ENCODE data around the gene ARHGAP30. TPM values are rescaled to one million over a fixed set of nuclear protein-coding genes. Genes with fewer than 3 reads are reported as not detected.

The ARHGAP30 gene
- total RNA-seq, 1 donor from 2014 or later = 14.5 TPM

DNA sequence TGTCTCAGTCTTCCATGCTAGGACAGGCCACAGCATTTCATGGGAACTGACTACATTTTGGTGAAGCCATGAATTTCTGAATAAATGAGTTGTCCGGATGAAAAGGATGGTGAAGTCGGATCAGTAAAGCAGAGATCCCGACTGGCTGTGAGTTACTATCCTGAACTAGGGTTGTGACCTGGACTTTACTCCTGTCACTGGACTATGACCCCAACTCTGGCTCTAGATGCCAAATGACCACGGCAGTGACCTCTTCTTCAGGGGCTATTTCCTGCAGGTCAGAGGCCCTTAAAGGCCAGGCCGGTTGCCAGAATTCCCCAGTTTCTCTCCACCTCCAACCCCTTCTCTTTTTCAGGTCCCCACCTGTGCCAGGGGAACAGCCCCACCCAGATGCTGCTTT, 21.4 kb upstream of the ARHGAP30 start:
- intact Hi-C loops (cut with DNase I) = loop anchor here (10.0 kb wide), 1 partner anchor 96 kb away; no protein-coding TSS in a partner anchor
- Histone ChIP-seq H3K4me1 (no peaks in the 10 kb centered on the region), H3K4me3 (no peak overlapping the region), H3K27ac (no peak overlapping the region), H3K27me3 (no peaks in the 10 kb centered on the region), H3K36me3 (no peaks in the 10 kb centered on the region), H3K9me3 (no peaks in the 10 kb centered on the region)
- TF ChIP-seq POLR2AphosphoS5 (IDR thresholded peaks at IDR 0.05; ENCODE audit: insufficient read depth in 1 of 2, low read depth in 1 of 2) = no peak
- no peak for TF ChIP-seq POLR2A (IDR thresholded peaks at IDR 0.05)
- TF ChIP-seq, protein P1, sequence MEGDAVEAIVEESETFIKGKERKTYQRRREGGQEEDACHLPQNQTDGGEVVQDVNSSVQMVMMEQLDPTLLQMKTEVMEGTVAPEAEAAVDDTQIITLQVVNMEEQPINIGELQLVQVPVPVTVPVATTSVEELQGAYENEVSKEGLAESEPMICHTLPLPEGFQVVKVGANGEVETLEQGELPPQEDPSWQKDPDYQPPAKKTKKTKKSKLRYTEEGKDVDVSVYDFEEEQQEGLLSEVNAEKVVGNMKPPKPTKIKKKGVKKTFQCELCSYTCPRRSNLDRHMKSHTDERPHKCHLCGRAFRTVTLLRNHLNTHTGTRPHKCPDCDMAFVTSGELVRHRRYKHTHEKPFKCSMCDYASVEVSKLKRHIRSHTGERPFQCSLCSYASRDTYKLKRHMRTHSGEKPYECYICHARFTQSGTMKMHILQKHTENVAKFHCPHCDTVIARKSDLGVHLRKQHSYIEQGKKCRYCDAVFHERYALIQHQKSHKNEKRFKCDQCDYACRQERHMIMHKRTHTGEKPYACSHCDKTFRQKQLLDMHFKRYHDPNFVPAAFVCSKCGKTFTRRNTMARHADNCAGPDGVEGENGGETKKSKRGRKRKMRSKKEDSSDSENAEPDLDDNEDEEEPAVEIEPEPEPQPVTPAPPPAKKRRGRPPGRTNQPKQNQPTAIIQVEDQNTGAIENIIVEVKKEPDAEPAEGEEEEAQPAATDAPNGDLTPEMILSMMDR (IDR thresholded peaks at IDR 0.05) = no peak
- DNase-seq (ENCODE audit: extremely low spot score in 2 of 2) = no peak

DNA sequence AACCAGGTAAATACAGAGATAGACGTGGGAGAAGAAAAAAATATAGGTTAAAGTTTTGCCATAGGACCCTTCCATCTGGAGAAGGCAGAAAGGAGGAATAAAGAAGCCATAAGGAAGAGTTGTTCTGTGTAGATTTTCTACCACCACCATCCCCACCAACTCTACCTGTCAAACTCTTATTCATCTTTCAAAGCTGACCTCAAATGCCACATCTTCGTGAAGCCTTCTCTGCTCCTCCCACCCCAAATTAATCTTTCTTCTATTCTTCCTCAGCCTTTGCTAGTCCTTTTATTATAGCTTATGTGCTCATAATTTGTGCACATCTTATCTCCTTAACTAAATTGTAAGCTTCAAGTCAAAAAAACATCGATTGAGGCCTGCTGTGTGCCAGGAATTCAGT, 20.9 kb upstream of the ARHGAP30 start:
- no peak overlapping the region for H3K27ac ChIP-seq

DNA sequence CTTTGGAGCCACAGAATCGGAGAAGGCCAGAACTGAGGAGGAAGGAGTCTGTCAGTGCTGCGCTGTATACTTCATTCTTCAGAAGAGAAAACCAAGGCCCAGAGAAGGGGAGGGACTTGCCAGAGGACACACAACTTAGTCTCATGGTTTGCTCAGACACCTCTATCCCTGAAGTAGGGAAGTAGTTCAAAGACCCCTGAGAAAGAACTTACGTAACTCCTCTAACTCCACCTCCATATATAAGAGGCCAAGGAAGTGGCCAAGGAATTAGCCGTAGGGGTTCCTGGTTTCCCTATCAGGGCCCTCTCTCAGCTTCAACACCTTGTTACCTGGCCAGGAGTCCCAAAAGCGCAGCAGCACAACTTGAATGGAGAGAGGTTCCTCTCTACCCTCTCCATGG, 20.2 kb upstream of the ARHGAP30 start:
- no peaks in the 10 kb centered on the region for H3K4me1 ChIP-seq
- no peaks in the 10 kb centered on the region for H3K27me3 ChIP-seq
- no peak for TF ChIP-seq POLR2AphosphoS5 (IDR thresholded peaks at IDR 0.05; ENCODE audit: insufficient read depth in 1 of 2, low read depth in 1 of 2)
- TF ChIP-seq, protein P1 (IDR thresholded peaks at IDR 0.05) = no peak
- no peak for TF ChIP-seq POLR2A (IDR thresholded peaks at IDR 0.05)
- no peaks in the 10 kb centered on the region for H3K9me3 ChIP-seq
- H3K27ac ChIP-seq = peak overlapping the region; percentile 77
- intact Hi-C loops (cut with DNase I) = loop anchor here (10.0 kb wide), 1 partner anchor 95 kb away; no protein-coding TSS in a partner anchor
- H3K4me3 ChIP-seq = no peak overlapping the region
- no peaks in the 10 kb centered on the region for H3K36me3 ChIP-seq
- DNase-seq (ENCODE audit: extremely low spot score in 2 of 2) = no peak

More for the DNA sequence above, 20.9 kb upstream of the ARHGAP30 start:
- Histone ChIP-seq H3K9me3 (no peaks in the 10 kb centered on the region), H3K36me3 (no peaks in the 10 kb centered on the region), H3K27me3 (no peaks in the 10 kb centered on the region), H3K4me3 (no peak overlapping the region), H3K4me1 (no peaks in the 10 kb centered on the region)
- intact Hi-C loops (cut with DNase I) = loop anchor here (10.0 kb wide), 1 partner anchor 96 kb away; no protein-coding TSS in a partner anchor
- no peak for DNase-seq (ENCODE audit: extremely low spot score in 2 of 2)
- TF ChIP-seq POLR2A (IDR thresholded peaks at IDR 0.05) (no peak), POLR2AphosphoS5 (IDR thresholded peaks at IDR 0.05; ENCODE audit: insufficient read depth in 1 of 2, low read depth in 1 of 2) (no peak)
- TF ChIP-seq, protein P1 (IDR thresholded peaks at IDR 0.05) = no peak

DNA sequence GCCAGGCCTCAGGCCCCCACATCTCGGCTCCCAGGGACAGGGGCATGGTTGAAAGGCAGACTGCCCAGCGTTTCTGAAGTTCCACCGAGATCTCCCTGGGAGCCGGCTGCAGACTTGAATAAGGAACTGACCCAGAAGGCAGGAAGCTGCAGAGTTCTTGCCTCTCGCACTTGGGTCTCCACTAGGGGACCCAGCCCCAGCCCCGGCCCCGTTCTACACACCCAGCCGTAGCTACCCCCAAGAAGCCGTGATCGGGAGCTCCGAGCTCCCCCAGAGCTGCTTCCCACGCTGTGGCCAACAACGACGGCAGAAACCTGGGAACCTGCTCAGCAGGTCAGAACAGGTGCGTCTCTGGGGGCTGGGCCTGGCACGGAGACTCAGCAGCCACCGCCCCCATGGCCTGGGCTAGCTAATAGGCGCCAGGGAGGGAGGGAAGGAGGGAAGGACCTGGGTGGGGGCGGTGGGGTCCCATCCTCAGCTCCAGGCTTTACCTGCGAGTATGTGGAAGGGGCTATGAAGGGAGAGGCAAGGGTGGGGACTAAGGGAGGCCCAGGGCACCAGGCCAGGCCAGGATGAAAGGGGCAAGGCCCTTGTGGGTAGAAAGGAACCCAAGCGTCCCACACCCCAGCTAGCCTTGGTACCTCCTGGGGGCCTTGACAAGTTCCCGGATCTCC, 19.7 kb upstream of the ARHGAP30 start, which contains the start of gene NECTIN4:
TSS of gene NECTIN4 (minus strand) at position 308 of the 674 bp plus-strand sequence. CDS start at position 46, 262 bp downstream.
- Histone ChIP-seq H3K9me3 (no peaks in the 10 kb centered on the region), H3K4me3 (peak within 1 kb of the TSS in 1 of 2 donors; percentile 41), H3K27ac (peak within 1 kb of the TSS; percentile 77), H3K36me3 (no peaks in the 10 kb centered on the region), H3K27me3 (no peaks in the 10 kb centered on the region), H3K4me1 (no peaks in the 10 kb centered on the region)
- DNase-seq (ENCODE audit: extremely low spot score in 2 of 2) = peak in 1 of 2 donors; percentile 96
- peak; percentile 46 to 50 for TF ChIP-seq POLR2AphosphoS5 (IDR thresholded peaks at IDR 0.05; ENCODE audit: insufficient read depth in 1 of 2, low read depth in 1 of 2)
- TF ChIP-seq POLR2A (IDR thresholded peaks at IDR 0.05) = no peak
- intact Hi-C loops (cut with DNase I) = no loop called here

DNA sequence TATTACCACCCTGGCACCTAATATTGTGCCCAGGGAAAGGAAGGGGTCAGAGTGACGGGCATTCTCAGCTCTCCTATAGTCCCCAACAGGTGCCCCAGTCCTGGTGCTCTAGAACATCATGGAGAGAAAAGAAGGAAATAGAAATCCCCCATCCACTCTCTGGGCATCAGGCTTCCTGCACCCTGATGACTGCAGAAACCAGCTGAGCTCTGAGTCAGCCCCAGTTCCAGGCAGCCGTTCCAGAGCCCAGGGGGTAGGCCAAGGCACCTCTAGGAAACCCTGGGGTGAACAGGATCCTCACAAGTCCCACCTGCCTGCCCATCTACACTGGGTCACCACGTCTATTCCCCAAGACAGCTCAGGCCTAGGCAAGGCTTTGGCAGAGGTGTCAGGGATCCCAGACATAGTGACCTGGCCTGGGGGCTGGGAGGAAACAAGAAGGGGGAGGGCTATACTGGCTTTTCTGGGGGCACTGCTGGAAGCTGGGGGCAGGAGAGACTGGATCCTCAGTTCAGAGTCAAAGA, 19.0 kb upstream of the ARHGAP30 start:
- H3K27ac ChIP-seq = peak overlapping the region; percentile 77
- H3K36me3 ChIP-seq = no peaks in the 10 kb centered on the region
- H3K9me3 ChIP-seq = no peaks in the 10 kb centered on the region
- no peak for DNase-seq (ENCODE audit: extremely low spot score in 2 of 2)
- TF ChIP-seq POLR2A (IDR thresholded peaks at IDR 0.05) = no peak
- TF ChIP-seq, protein P1 (IDR thresholded peaks at IDR 0.05) = no peak
- no peak for TF ChIP-seq POLR2AphosphoS5 (IDR thresholded peaks at IDR 0.05; ENCODE audit: insufficient read depth in 1 of 2, low read depth in 1 of 2)
- no peaks in the 10 kb centered on the region for H3K27me3 ChIP-seq
- no peaks in the 10 kb centered on the region for H3K4me1 ChIP-seq
- H3K4me3 ChIP-seq = peak overlapping the region in 1 of 2 donors; percentile 41
- intact Hi-C loops (cut with DNase I) = no loop called here

Measured in vagina (tissue), 2 donors.